ENCODE data around the gene UBAC1.

Gene UBAC1

GRCh38 chr9:135885100-135885853 is 75.9 kb downstream of the UBAC1 start:
- no peak for DNase-seq (ENCODE audit: low read depth in 2 of 3, low spot score in 1 of 3)

DNA sequence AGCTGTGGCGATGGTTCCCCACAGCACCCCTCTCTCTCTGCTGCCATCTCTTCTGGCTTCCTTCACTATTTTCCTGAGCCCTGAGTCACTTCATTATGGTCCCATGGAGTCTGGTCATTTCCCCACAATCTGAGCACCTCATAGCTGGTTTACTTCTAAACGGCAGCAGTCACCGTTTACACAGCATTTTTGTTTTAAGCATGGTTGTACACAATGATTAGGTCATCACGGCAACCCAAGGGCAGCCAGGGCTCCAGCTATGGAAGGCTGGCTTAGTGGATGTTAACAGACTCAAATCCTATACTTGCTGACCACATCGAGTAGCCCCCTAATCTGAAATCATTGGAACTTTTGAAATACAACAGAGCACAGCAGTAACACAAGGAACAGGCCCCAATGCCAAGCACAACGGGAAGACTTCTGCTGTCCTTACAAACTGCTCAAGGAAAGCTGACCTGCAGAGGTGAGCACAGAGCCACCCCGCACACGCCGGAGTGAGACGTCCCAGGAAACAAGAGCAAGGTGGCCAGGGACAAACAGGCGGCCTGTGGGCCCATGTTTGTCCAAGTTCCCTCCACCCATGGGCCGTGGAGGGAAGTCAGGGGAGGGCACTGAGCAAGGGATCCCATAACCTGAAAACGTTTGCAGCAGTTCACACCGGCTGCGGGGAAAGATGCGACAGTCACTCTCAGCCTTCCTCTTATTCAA is 76.7 kb downstream of the UBAC1 start:
- DNase-seq (ENCODE audit: low read depth in 2 of 3, low spot score in 1 of 3), result no peak

GRCh38 chr9:135883410-135884089 is 77.6 kb downstream of the UBAC1 start:
- no peak for DNase-seq (ENCODE audit: low read depth in 2 of 3, low spot score in 1 of 3)
